ENCODE results near the gene ARL15. TPM values are rescaled to one million over a fixed set of nuclear protein-coding genes. Genes with fewer than 3 reads are reported as not detected.

The ARL15 gene
- total RNA-seq, 1 experiment from 2014 or later: 18.3 TPM

GRCh38 chr5:54292866-54293265 lies 17.5 kb downstream of the ARL15 start:
- H3K4me1 ChIP-seq (ENCODE audit: insufficient read depth, low read length, poor library complexity, severe bottlenecking): peaks cover 31% of the 10 kb centered on the region
- H3K9me3 ChIP-seq (ENCODE audit: low read depth, low read length, poor library complexity, severe bottlenecking): no peaks in the 10 kb centered on the region
- no peak for DNase-seq (ENCODE audit: low spot score)
- no peak overlapping the region for H3K4me3 ChIP-seq (ENCODE audit: low read depth, low read length, poor library complexity, severe bottlenecking)
- TF ChIP-seq EZH2 (IDR thresholded peaks at IDR 0.05; ENCODE audit: borderline replicate concordance, low read depth, low read length, poor library complexity, severe bottlenecking) (no peak), CTCF (conservative IDR thresholded peaks at IDR 0.05; ENCODE audit: low read depth, low read length) (no peak)
- no peaks in the 10 kb centered on the region for H3K36me3 ChIP-seq (ENCODE audit: insufficient read depth, low read length, poor library complexity, severe bottlenecking)
- intact Hi-C loops (cut with micrococcal nuclease; ENCODE audit: unreplicated experiment): no loop called here
- CTCF ChIA-PET: no interaction called here
- no peak overlapping the region for H3K27ac ChIP-seq (ENCODE audit: low read depth, low read length, poor library complexity, severe bottlenecking)
- no TSS peak for BruUV-seq (replicated peaks)
- POLR2A ChIA-PET (ENCODE audit: low non-redundant PET): no interaction called here
- H3K27me3 ChIP-seq (replicated peaks; ENCODE audit: insufficient read depth, low read depth, low read length, poor library complexity): no peaks in the 10 kb centered on the region

- H3K36me3 ChIP-seq (ENCODE audit: insufficient read depth, low read length, poor library complexity, severe bottlenecking): no peaks in the 10 kb centered on the region
- intact Hi-C loops (cut with micrococcal nuclease; ENCODE audit: unreplicated experiment): no loop called here
- DNase-seq (ENCODE audit: low spot score): no peak
- no TSS peak for BruUV-seq (replicated peaks)
- TF ChIP-seq EZH2 (IDR thresholded peaks at IDR 0.05; ENCODE audit: borderline replicate concordance, low read depth, low read length, poor library complexity, severe bottlenecking) (no peak), CTCF (conservative IDR thresholded peaks at IDR 0.05; ENCODE audit: low read depth, low read length) (no peak)
- no peaks in the 10 kb centered on the region for H3K27me3 ChIP-seq (replicated peaks; ENCODE audit: insufficient read depth, low read depth, low read length, poor library complexity)
- POLR2A ChIA-PET (ENCODE audit: low non-redundant PET): no interaction called here
- H3K4me3 ChIP-seq (ENCODE audit: low read depth, low read length, poor library complexity, severe bottlenecking): no peak overlapping the region
- CTCF ChIA-PET: interaction anchor here (0.6 kb wide), 1 partner anchor 113 kb away, joined by 4 read pairs; no protein-coding TSS in a partner anchor
- H3K27ac ChIP-seq (ENCODE audit: low read depth, low read length, poor library complexity, severe bottlenecking): no peak overlapping the region
- H3K9me3 ChIP-seq (ENCODE audit: low read depth, low read length, poor library complexity, severe bottlenecking): no peaks in the 10 kb centered on the region
- peaks cover 28% of the 10 kb centered on the region for H3K4me1 ChIP-seq (ENCODE audit: insufficient read depth, low read length, poor library complexity, severe bottlenecking)
These were observed 18.9 kb downstream of the ARL15 start for GRCh38 chr5:54291498-54291897.

GRCh38 chr5:54289769-54290168 lies 20.6 kb downstream of the ARL15 start:
- DNase-seq (ENCODE audit: low spot score): no peak
- H3K27ac ChIP-seq (ENCODE audit: low read depth, low read length, poor library complexity, severe bottlenecking): no peak overlapping the region
- POLR2A ChIA-PET (ENCODE audit: low non-redundant PET): no interaction called here
- H3K27me3 ChIP-seq (replicated peaks; ENCODE audit: insufficient read depth, low read depth, low read length, poor library complexity): no peaks in the 10 kb centered on the region
- CTCF ChIA-PET: no interaction called here
- H3K4me1 ChIP-seq (ENCODE audit: insufficient read depth, low read length, poor library complexity, severe bottlenecking): peaks cover 12% of the 10 kb centered on the region
- TF ChIP-seq CTCF (conservative IDR thresholded peaks at IDR 0.05; ENCODE audit: low read depth, low read length) (no peak), EZH2 (IDR thresholded peaks at IDR 0.05; ENCODE audit: borderline replicate concordance, low read depth, low read length, poor library complexity, severe bottlenecking) (no peak)
- no peaks in the 10 kb centered on the region for H3K36me3 ChIP-seq (ENCODE audit: insufficient read depth, low read length, poor library complexity, severe bottlenecking)
- no peak overlapping the region for H3K4me3 ChIP-seq (ENCODE audit: low read depth, low read length, poor library complexity, severe bottlenecking)
- intact Hi-C loops (cut with micrococcal nuclease; ENCODE audit: unreplicated experiment): no loop called here
- BruUV-seq (replicated peaks): no TSS peak
- no peaks in the 10 kb centered on the region for H3K9me3 ChIP-seq (ENCODE audit: low read depth, low read length, poor library complexity, severe bottlenecking)
